ENCODE data around the gene HDDC2.

HDDC2 gene

GRCh38 chr6:125325586-125325985 is 23.8 kb upstream of the HDDC2 start:
- Histone ChIP-seq H3K4me3 (ENCODE audit: low read depth in 1 of 2, low read length in 2 of 2) (no peak overlapping the region), H3K27me3 (ENCODE audit: low read depth, low read length) (no peaks in the 10 kb centered on the region), H3K36me3 (ENCODE audit: control insufficient read depth in 1 of 2, insufficient read depth in 2 of 2, low read length in 2 of 2) (no peaks in the 10 kb centered on the region), H3K9me3 (ENCODE audit: control insufficient read depth in 1 of 2, low read length in 2 of 2) (no peaks in the 10 kb centered on the region), H3K4me1 (ENCODE audit: control insufficient read depth in 1 of 2, insufficient read depth in 2 of 2, low read length in 2 of 2) (no peaks in the 10 kb centered on the region), H3K27ac (ENCODE audit: low read length) (no peak overlapping the region)

GRCh38 chr6:125323376-125323775 is 21.6 kb upstream of the HDDC2 start:
- H3K27ac ChIP-seq (ENCODE audit: low read length), result no peak overlapping the region
- no peaks in the 10 kb centered on the region for H3K9me3 ChIP-seq (ENCODE audit: control insufficient read depth in 1 of 2, low read length in 2 of 2)
- H3K36me3 ChIP-seq (ENCODE audit: control insufficient read depth in 1 of 2, insufficient read depth in 2 of 2, low read length in 2 of 2), result no peaks in the 10 kb centered on the region
- no peaks in the 10 kb centered on the region for H3K27me3 ChIP-seq (ENCODE audit: low read depth, low read length)
- no peak overlapping the region for H3K4me3 ChIP-seq (ENCODE audit: low read depth in 1 of 2, low read length in 2 of 2)
- H3K4me1 ChIP-seq (ENCODE audit: control insufficient read depth in 1 of 2, insufficient read depth in 2 of 2, low read length in 2 of 2), result no peaks in the 10 kb centered on the region

GRCh38 chr6:125316621-125317020 is 14.9 kb upstream of the HDDC2 start:
- Histone ChIP-seq H3K27ac (ENCODE audit: low read length) (no peak overlapping the region), H3K4me3 (ENCODE audit: low read depth in 1 of 2, low read length in 2 of 2) (no peak overlapping the region), H3K36me3 (ENCODE audit: control insufficient read depth in 1 of 2, insufficient read depth in 2 of 2, low read length in 2 of 2) (no peaks in the 10 kb centered on the region), H3K27me3 (ENCODE audit: low read depth, low read length) (no peaks in the 10 kb centered on the region), H3K9me3 (ENCODE audit: control insufficient read depth in 1 of 2, low read length in 2 of 2) (no peaks in the 10 kb centered on the region), H3K4me1 (ENCODE audit: control insufficient read depth in 1 of 2, insufficient read depth in 2 of 2, low read length in 2 of 2) (no peaks in the 10 kb centered on the region)

GRCh38 chr6:125315548-125315947 is 13.8 kb upstream of the HDDC2 start:
- H3K9me3 ChIP-seq (ENCODE audit: control insufficient read depth in 1 of 2, low read length in 2 of 2), result no peaks in the 10 kb centered on the region
- no peak overlapping the region for H3K27ac ChIP-seq (ENCODE audit: low read length)

GRCh38 chr6:125314009-125314581 is 12.3 kb upstream of the HDDC2 start:
- H3K4me1 ChIP-seq (ENCODE audit: control insufficient read depth in 1 of 2, insufficient read depth in 2 of 2, low read length in 2 of 2), result no peaks in the 10 kb centered on the region
- no peak overlapping the region for H3K27ac ChIP-seq (ENCODE audit: low read length)
- H3K36me3 ChIP-seq (ENCODE audit: control insufficient read depth in 1 of 2, insufficient read depth in 2 of 2, low read length in 2 of 2), result no peaks in the 10 kb centered on the region
- no peak overlapping the region for H3K4me3 ChIP-seq (ENCODE audit: low read depth in 1 of 2, low read length in 2 of 2)
- H3K27me3 ChIP-seq (ENCODE audit: low read depth, low read length), result no peaks in the 10 kb centered on the region
- H3K9me3 ChIP-seq (ENCODE audit: control insufficient read depth in 1 of 2, low read length in 2 of 2), result no peaks in the 10 kb centered on the region

More at GRCh38 chr6:125315548-125315947, 13.8 kb upstream of the HDDC2 start:
- H3K27me3 ChIP-seq (ENCODE audit: low read depth, low read length), result no peaks in the 10 kb centered on the region
- H3K4me3 ChIP-seq (ENCODE audit: low read depth in 1 of 2, low read length in 2 of 2), result no peak overlapping the region
- no peaks in the 10 kb centered on the region for H3K36me3 ChIP-seq (ENCODE audit: control insufficient read depth in 1 of 2, insufficient read depth in 2 of 2, low read length in 2 of 2)
- H3K4me1 ChIP-seq (ENCODE audit: control insufficient read depth in 1 of 2, insufficient read depth in 2 of 2, low read length in 2 of 2), result no peaks in the 10 kb centered on the region

GRCh38 chr6:125312950-125313349 is 11.2 kb upstream of the HDDC2 start:
- Histone ChIP-seq H3K27me3 (ENCODE audit: low read depth, low read length) (no peaks in the 10 kb centered on the region), H3K9me3 (ENCODE audit: control insufficient read depth in 1 of 2, low read length in 2 of 2) (no peaks in the 10 kb centered on the region), H3K36me3 (ENCODE audit: control insufficient read depth in 1 of 2, insufficient read depth in 2 of 2, low read length in 2 of 2) (no peaks in the 10 kb centered on the region), H3K27ac (ENCODE audit: low read length) (no peak overlapping the region), H3K4me1 (ENCODE audit: control insufficient read depth in 1 of 2, insufficient read depth in 2 of 2, low read length in 2 of 2) (no peaks in the 10 kb centered on the region), H3K4me3 (ENCODE audit: low read depth in 1 of 2, low read length in 2 of 2) (no peak overlapping the region)

- Histone ChIP-seq H3K9me3 (ENCODE audit: control insufficient read depth in 1 of 2, low read length in 2 of 2) (no peaks in the 10 kb centered on the region), H3K4me3 (ENCODE audit: low read depth in 1 of 2, low read length in 2 of 2) (no peak overlapping the region), H3K4me1 (ENCODE audit: control insufficient read depth in 1 of 2, insufficient read depth in 2 of 2, low read length in 2 of 2) (no peaks in the 10 kb centered on the region), H3K27ac (ENCODE audit: low read length) (no peak overlapping the region), H3K36me3 (ENCODE audit: control insufficient read depth in 1 of 2, insufficient read depth in 2 of 2, low read length in 2 of 2) (no peaks in the 10 kb centered on the region), H3K27me3 (ENCODE audit: low read depth, low read length) (no peaks in the 10 kb centered on the region)
Measured at GRCh38 chr6:125312478-125312877, 10.7 kb upstream of the HDDC2 start.

- Histone ChIP-seq H3K4me3 (ENCODE audit: low read depth in 1 of 2, low read length in 2 of 2) (no peak overlapping the region), H3K9me3 (ENCODE audit: control insufficient read depth in 1 of 2, low read length in 2 of 2) (no peaks in the 10 kb centered on the region), H3K36me3 (ENCODE audit: control insufficient read depth in 1 of 2, insufficient read depth in 2 of 2, low read length in 2 of 2) (no peaks in the 10 kb centered on the region), H3K27ac (ENCODE audit: low read length) (no peak overlapping the region), H3K27me3 (ENCODE audit: low read depth, low read length) (no peaks in the 10 kb centered on the region), H3K4me1 (ENCODE audit: control insufficient read depth in 1 of 2, insufficient read depth in 2 of 2, low read length in 2 of 2) (no peaks in the 10 kb centered on the region)
Measured at GRCh38 chr6:125310994-125311649, 9.4 kb upstream of the HDDC2 start.

- H3K27me3 ChIP-seq (ENCODE audit: low read depth, low read length), result no peaks in the 10 kb centered on the region
Measured at GRCh38 chr6:125307964-125308615, 6.3 kb upstream of the HDDC2 start.

GRCh38 chr6:125307150-125307838 is 5.5 kb upstream of the HDDC2 start:
- no peaks in the 10 kb centered on the region for H3K4me1 ChIP-seq (ENCODE audit: control insufficient read depth in 1 of 2, insufficient read depth in 2 of 2, low read length in 2 of 2)

More at GRCh38 chr6:125307964-125308615, 6.3 kb upstream of the HDDC2 start:
- no peak overlapping the region for H3K27ac ChIP-seq (ENCODE audit: low read length)
- H3K4me3 ChIP-seq (ENCODE audit: low read depth in 1 of 2, low read length in 2 of 2), result no peak overlapping the region
- no peaks in the 10 kb centered on the region for H3K4me1 ChIP-seq (ENCODE audit: control insufficient read depth in 1 of 2, insufficient read depth in 2 of 2, low read length in 2 of 2)
- no peaks in the 10 kb centered on the region for H3K36me3 ChIP-seq (ENCODE audit: control insufficient read depth in 1 of 2, insufficient read depth in 2 of 2, low read length in 2 of 2)
- H3K9me3 ChIP-seq (ENCODE audit: control insufficient read depth in 1 of 2, low read length in 2 of 2), result no peaks in the 10 kb centered on the region

GRCh38 chr6:125306756-125307149 is 5.0 kb upstream of the HDDC2 start:
- H3K36me3 ChIP-seq (ENCODE audit: control insufficient read depth in 1 of 2, insufficient read depth in 2 of 2, low read length in 2 of 2), result no peaks in the 10 kb centered on the region
- no peaks in the 10 kb centered on the region for H3K27me3 ChIP-seq (ENCODE audit: low read depth, low read length)
- H3K4me1 ChIP-seq (ENCODE audit: control insufficient read depth in 1 of 2, insufficient read depth in 2 of 2, low read length in 2 of 2), result no peaks in the 10 kb centered on the region
- H3K4me3 ChIP-seq (ENCODE audit: low read depth in 1 of 2, low read length in 2 of 2), result no peak overlapping the region
- no peak overlapping the region for H3K27ac ChIP-seq (ENCODE audit: low read length)
- no peaks in the 10 kb centered on the region for H3K9me3 ChIP-seq (ENCODE audit: control insufficient read depth in 1 of 2, low read length in 2 of 2)

More at GRCh38 chr6:125307150-125307838, 5.5 kb upstream of the HDDC2 start:
- no peak overlapping the region for H3K27ac ChIP-seq (ENCODE audit: low read length)
- no peaks in the 10 kb centered on the region for H3K9me3 ChIP-seq (ENCODE audit: control insufficient read depth in 1 of 2, low read length in 2 of 2)
- H3K4me3 ChIP-seq (ENCODE audit: low read depth in 1 of 2, low read length in 2 of 2), result no peak overlapping the region
- H3K36me3 ChIP-seq (ENCODE audit: control insufficient read depth in 1 of 2, insufficient read depth in 2 of 2, low read length in 2 of 2), result no peaks in the 10 kb centered on the region
- no peaks in the 10 kb centered on the region for H3K27me3 ChIP-seq (ENCODE audit: low read depth, low read length)
